ENCODE data around the gene MAN1A2. TPM values are rescaled to one million over a fixed set of nuclear protein-coding genes. Genes with fewer than 3 reads are reported as not detected.
"Not testable (repeated sequence)": the region's sequence is repeated elsewhere in the genome, so short reads cannot be mapped to it uniquely, and the experiment has no call there.

MAN1A2 gene
- total RNA-seq, 1 donor from 2014 or later: 23.1 TPM

DNA sequence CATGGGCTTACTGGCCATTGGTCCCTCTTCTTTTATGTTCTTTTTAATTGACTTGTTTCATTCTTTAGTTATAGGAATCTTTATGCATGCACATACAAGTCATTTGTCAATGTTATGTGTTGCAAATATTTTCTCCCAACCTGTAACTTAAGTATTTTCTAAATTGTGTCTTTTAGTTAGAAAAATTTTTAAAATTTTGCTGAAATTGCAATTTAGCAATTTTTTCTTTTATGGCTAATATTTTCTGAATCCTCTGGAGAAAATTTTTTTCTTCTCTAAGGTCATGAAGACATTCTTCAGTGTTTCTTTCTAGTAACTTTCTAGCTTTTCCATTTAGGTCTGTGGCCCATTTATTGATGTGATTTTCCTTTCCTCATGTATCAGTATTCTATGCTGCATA, 189.7 kb downstream of the MAN1A2 start:
- H3K4me3 ChIP-seq (ENCODE audit: low read depth, low read length): no peak overlapping the region
- DNase-seq (ENCODE audit: low read depth): no peak
- TF ChIP-seq, protein P1, sequence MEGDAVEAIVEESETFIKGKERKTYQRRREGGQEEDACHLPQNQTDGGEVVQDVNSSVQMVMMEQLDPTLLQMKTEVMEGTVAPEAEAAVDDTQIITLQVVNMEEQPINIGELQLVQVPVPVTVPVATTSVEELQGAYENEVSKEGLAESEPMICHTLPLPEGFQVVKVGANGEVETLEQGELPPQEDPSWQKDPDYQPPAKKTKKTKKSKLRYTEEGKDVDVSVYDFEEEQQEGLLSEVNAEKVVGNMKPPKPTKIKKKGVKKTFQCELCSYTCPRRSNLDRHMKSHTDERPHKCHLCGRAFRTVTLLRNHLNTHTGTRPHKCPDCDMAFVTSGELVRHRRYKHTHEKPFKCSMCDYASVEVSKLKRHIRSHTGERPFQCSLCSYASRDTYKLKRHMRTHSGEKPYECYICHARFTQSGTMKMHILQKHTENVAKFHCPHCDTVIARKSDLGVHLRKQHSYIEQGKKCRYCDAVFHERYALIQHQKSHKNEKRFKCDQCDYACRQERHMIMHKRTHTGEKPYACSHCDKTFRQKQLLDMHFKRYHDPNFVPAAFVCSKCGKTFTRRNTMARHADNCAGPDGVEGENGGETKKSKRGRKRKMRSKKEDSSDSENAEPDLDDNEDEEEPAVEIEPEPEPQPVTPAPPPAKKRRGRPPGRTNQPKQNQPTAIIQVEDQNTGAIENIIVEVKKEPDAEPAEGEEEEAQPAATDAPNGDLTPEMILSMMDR (conservative IDR thresholded peaks at IDR 0.05; ENCODE audit: low read depth, low read length): no peak

DNA sequence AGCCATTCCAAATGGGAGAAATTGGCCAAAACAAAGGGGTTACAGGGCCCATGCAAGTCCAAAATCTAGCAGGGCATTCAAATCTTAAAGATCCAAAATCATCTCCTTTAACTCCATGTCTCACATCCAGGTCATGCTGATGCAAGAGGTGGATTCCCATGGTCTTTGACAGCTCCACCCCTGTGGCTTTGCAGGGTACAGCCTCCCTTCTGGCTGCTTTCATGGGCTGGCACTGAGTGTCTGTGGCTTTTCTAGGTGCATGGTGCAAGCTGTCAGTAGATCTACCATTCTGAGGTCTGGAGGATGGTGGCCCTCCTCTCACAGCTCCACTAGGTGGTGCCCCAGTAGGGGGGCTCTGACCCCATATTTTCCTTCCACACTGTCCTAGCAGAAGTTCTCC, 191.2 kb downstream of the MAN1A2 start:
- not testable (repeated sequence) for DNase-seq (ENCODE audit: low read depth)

DNA sequence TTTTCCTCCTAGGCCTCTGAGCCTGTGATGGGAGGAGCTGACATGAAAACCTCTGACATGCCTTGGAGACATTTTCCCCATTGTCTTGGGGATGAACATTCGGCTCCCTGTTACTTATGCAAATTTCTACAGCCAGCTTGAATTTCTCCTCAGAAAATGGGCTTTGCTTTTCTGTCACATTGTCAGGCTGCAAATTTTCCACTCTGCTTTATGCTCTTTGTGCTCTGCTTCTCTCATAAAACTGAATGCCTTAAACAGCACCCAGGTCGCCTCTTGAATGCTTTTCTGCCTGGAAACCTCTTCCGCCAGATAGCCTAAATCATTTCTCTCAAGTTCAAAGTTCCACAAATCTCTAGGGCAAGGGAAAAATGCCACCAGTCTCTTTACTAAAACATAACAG, 191.9 kb downstream of the MAN1A2 start:
- no peak for DNase-seq (ENCODE audit: low read depth)
- TF ChIP-seq, protein P1 (conservative IDR thresholded peaks at IDR 0.05; ENCODE audit: low read depth, low read length): no peak
- H3K4me3 ChIP-seq (ENCODE audit: low read depth, low read length): no peak overlapping the region

More for the DNA sequence above, 191.2 kb downstream of the MAN1A2 start:
- H3K4me3 ChIP-seq (ENCODE audit: low read depth, low read length): not testable (repeated sequence)

DNA sequence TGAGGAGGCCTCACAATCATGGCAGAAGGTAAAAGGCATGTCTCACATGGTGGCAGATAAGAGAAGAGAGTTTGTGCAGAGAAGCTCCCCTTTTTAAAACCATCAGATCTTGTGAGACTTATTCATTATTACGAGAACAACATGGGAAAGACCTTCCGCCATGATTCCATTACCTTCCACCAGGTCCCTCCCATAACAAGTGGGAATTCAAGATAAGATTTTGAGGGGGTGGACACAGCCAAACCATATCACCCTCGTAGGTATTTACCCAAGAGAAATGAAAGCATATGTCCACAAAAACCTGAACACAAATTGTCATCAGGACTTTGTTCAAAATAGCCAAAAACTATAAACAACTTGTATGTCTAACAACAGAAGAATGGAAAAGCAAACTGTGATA, 192.7 kb downstream of the MAN1A2 start:
- H3K4me3 ChIP-seq (ENCODE audit: low read depth, low read length): no peak overlapping the region
- no peak for DNase-seq (ENCODE audit: low read depth)
- TF ChIP-seq, protein P1 (conservative IDR thresholded peaks at IDR 0.05; ENCODE audit: low read depth, low read length): no peak

DNA sequence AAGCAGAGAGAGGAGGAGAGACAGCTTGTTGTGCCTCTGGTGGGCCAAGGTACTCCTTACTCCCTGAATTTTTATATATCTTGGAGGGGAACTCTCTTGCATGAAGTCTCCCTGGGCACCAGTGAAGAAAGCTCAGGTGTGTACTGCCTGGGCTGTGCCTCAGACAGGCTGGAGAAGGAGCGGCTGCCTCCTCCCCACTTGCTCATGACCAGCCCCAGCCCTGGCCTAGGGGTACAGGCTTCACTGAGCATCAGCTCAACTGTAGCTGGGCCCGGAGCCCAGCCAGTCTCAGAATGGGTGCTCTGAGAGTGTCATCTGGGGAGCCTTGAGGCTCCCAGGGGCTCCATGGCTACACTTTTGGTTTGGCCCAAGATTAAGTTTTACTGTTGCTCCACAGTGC, 193.8 kb downstream of the MAN1A2 start:
- no peak overlapping the region for H3K4me3 ChIP-seq (ENCODE audit: low read depth, low read length)
- DNase-seq (ENCODE audit: low read depth): no peak
- TF ChIP-seq, protein P1 (conservative IDR thresholded peaks at IDR 0.05; ENCODE audit: low read depth, low read length): no peak

DNA sequence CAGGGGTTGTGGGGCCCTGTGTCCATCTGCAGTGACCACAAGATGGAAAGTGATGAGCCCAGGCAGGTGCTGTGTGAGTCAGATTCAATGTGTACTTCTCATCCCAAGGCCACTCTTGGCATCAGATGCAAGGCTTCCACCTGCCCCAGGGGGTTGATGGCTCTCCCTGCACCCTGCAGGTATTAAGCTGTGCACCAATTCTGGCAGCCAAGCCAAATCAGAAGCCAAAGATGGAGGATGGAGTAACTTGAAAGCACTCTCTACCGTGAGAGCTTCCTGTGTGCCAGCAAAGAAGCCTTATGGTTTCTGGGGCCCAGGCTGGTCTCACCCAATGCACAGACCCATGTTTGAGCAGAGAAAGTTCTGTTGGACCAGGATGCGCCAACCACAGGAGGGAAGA, 194.3 kb downstream of the MAN1A2 start:
- H3K4me3 ChIP-seq (ENCODE audit: low read depth, low read length): no peak overlapping the region
- no peak for DNase-seq (ENCODE audit: low read depth)
- TF ChIP-seq, protein P1 (conservative IDR thresholded peaks at IDR 0.05; ENCODE audit: low read depth, low read length): no peak

DNA sequence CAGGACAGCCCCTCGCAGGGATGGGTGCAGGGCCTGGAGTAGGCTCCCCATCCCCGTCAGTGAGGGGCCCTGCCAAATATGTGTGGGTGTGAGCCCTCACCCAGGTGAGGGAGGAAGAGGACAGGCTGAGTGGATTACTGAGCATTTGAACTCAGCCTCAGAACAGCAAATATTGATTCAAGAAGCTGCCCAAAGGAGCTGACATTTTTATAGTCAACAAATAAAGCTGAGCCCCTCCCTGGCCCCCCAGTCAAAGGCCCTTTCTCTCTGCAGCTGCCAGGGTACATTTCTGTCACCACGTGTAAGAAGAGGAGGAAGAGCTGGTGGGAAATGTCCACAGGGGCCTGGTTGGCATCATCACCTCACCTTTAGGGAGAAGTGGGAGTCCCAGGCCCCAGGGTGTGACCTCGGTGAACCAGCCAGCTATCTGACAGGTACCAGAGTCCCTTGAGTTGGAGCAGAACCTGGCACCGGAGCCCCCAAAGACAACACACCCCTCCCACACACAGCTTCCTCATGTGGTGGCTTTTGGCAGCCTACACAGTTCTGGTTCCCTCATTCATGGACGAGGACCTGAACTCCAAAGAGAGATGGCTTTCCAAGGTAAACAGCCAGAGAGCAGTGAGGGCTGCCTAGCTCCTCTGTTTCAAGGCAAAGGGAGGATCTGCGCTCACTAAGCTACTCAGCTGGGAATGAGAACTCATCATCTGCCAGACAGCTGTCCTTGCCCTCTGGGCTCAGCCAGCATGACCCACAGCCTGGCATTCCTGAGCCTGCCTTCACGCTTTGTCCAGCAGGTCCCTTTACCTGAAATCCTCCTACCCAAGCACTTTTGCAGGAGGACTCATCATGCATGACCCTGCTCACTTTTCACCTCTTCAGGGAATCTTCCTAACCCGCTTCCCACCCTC, 195.6 kb downstream of the MAN1A2 start:
- H3K4me3 ChIP-seq (ENCODE audit: low read depth, low read length): no peak overlapping the region
- DNase-seq (ENCODE audit: low read depth): no peak
- TF ChIP-seq, protein P1 (conservative IDR thresholded peaks at IDR 0.05; ENCODE audit: low read depth, low read length): no peak
